Measurements from ENCODE around the gene PLIN3.
A peak's percentile ranks its signal among the peaks of the same experiment; 100 is the strongest.
"Not testable (repeated sequence)": the region's sequence is repeated elsewhere in the genome, so short reads cannot be mapped to it uniquely, and the experiment has no call there.

PLIN3 gene

DNA sequence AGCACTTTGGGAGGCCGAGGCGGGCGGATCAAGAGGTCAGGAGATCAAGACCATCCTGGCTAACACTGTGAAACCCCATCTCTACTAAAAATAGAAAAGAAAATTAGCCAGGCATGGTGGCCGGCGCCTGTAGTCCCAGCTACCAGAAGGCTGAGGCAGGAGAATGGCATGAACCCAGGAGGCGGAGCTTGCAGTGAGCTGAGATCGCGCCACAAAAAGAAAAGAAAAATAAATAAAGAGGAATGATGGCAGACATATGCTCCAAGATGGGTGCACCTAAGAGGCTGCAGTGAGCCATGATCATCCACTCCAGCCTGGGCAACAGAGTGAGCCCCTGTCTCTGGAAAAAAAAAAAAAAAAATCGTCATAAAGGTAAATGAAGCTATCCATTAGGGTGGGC, 21.5 kb downstream of the PLIN3 start:
- DNase-seq (ENCODE audit: low spot score) = not testable (repeated sequence)

DNA sequence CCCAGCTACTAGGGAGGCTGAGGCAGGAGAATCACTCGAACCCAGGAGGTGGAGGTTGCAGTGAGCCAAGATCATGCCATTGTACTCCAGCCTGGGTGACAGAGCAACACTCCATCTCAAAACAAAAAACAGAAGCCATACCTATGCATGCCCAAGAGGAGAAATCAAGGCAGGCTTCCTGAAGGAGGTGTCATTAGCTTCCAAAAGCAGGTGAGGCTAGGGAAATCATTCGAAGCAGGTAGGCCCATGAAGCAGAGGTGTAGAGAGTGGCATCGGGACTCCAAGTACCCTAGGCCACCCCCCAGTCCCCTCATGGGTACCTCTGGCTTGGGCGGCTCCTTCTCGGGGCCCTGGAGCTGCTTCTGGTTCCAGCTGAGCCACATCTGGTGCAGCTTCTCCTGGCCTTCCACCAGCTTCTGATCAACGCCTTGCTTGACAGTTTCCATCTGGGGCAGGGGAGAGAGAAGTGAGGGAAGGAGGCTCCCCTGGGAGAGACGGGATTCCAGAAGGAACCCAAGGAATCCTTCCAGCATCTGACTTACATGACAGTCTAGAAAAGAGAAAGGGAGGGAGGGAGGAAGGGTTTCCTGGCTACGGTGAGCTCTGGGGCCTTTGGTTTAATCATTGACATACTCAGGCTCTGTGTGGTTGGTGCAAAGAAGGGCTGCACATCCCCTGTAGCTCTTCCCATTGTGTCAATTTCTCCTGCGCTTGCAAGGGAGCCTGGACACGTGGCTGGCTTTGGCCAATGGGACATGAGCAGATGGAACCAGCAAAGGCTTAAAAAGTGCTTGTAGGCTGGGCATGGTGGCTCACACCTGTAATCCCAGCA, 22.9 kb downstream of the PLIN3 start:
- no peak for DNase-seq (ENCODE audit: low spot score)

DNA sequence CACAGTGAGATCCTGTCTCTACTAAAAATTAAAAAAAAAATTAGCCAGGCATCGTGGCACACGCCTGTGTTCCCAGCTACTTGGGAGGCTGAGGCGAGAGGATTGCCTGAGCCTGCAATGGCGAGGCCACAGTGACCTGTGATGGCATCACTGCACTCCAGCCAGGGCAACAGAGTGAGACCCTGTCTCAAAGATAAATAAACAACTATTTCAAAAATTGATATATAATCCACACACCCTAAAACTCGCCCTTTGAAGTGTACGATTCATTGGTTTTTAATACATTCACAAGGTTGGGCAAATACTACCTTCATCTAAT, 23.9 kb downstream of the PLIN3 start:
- DNase-seq (ENCODE audit: low spot score) = no peak

DNA sequence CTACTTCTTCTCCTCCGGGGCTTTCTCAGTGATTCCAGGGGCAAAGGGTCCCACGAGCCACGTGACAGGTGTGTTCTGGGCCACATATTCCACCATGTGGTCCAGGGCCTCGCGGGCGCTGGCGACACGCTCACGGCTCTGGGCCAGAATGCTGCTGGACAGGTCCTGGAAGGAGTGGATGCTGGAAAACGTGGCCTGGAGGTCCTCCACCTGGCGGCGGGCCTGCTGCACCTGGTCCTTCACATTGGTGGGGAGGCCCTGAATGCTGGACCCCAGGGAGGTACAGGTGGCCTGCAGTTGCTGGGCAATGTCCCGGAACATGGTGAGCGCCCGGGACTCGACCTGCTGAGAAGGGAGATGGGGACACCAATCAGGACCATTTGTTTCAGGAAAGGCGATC, 28.3 kb downstream of the PLIN3 start:
- DNase-seq (ENCODE audit: low spot score) = no peak

DNA sequence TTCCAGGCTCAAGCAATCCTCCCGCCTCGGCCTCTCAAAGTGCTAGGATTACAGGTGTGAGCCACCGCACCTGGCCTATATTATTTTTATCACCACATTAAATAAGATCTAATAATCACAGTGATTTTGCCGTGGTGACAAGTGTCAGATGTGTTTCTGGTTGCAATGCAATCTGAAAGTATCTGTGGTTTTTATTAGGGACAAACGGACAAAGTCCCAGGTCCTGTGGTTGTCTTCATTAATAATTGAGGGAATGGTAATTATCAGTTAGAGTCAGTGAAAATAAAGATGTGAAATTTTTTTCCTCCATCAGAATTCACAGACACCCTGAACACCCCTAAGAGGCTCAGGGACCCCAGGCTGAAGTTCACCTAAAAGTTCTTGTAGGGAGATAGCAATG, 34.7 kb downstream of the PLIN3 start:
- no peak for DNase-seq (ENCODE audit: low spot score)

DNA sequence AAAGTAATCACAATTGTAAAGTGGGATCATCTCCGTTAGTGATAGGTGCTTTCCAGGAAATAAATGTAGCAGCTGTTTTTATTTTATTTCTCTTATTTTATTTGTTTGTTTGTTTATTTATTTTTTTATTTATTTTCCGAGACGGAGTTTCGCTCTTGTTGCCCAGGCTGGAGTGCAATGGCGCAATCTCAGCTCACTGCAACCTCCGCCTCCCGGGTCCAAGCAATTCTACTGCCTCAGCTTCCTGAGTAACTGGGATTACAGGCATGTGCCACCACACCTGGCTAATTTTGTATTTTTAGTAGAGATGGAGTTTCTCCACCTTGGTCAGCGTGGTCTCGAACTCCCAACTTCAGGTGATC, 35.5 kb downstream of the PLIN3 start:
- not testable (repeated sequence) for DNase-seq (ENCODE audit: low spot score)

DNA sequence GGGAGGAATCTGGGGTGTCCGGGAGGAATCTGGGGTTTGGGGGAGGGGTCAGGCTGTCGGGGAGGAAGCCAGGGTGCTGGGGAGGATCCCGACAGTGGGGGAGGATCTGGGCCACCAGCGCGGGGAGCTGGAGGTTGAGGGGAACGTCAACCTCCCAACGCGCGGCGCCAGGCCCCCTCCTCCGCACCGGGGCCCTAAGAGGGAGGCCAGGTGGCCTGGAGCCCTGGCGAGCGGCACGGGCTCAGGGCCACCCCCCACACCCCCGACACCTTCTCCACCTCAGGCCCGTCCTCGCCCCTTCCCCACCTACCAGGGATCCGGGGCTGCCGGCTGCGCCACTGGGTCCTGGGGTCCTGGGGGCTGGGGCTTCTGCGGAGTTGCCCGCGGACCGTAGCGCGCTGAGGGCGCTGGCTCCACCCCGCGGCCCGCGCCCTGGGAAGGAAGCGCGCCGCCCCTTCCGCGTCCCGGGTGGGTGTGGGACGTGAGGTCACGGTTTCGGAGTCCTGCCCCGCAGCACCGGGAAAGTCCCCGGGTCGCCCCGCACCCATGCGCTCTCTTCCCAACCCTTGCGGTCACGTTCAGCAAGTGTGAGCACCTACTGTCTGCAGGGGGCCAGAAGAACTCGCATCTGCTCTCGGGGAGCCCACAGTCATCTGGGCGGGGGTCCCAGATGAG, 36.0 kb downstream of the PLIN3 start, which contains the start of gene TICAM1:
Gene TICAM1, minus strand, starts transcription at position 409 of the 675 bp plus-strand sequence. CDS start 13,335 bp downstream, outside the sequence.
- no peak for DNase-seq (ENCODE audit: low spot score)

DNA sequence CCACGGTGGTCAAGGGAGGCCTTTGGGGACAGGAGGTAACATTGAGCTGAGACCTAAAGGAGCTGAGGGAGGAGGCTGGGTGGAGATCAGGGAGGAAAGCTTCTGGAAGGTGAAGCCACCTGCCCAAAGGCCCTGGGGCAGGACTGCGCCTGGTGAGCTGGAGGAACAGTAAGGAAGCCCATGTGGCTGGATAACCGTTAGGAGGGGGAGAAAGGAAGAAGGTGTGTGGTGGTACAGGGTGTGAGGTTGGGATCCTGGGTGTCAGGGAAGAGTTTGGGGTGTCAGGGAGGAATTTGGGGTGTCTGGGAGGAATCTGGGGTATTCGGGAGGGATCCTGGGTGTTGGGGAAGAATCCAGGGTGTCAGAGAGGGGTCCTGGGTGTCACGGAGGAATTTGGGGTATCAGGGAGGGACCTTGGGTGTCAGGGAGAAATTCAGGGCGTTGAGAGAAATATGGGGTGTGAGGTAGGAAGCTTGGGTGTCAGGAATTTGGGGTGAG, 36.6 kb downstream of the PLIN3 start:
- no peak for DNase-seq (ENCODE audit: low spot score)

DNA sequence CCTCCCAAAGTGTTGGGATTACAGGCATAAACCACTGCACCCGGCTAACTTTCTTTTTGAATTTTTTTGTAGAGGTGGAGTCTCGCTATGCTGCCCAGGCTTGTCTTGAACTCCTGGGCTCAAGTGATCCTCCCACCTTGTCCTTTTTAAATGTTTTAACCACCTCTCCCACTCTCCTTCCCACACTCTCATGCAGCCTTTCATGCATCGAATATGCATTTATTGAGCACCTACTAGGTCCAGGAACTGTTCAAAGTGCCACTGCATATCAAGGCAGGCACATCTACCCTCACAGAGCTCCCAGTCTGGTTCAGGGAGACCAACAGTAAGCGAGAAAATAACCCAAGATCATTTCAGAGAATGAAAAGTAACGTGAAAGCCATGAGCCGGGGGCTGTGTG, 37.1 kb downstream of the PLIN3 start:
- no peak for DNase-seq (ENCODE audit: low spot score)

DNA sequence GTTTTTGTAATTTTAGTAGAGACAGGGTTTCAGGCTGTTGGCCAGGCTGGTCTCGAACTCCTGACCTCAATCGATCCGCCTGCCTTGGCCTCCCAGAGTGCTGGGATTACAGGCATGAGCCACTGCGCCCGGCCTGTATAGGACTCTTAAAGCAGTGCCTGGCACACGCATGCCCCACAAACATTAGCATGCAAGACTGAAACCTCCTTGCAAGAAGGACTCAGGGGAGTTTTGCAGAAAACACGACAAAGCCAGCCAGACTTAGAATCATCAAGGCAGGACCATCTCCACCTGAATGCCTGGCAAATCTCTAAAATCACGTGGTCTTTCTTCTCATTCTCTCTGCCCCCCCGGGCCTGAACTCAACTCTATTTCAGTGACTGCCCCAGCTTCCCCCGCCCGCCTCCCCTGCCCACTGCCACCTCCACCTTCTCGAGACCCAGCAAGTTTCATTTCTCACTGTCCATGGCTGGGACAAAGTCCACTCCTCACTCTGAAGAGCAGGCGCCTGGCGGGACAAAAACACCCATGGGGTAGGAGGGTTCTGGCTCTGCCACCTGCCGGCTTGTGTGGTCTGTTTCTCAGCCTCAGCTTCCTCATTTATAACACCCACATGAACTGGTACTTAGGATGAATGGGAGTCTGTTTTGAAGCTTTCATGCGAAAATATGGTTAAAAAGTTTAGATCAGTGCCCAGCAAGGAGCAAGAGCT, 38.3 kb downstream of the PLIN3 start:
- DNase-seq (ENCODE audit: low spot score) = no peak

DNA sequence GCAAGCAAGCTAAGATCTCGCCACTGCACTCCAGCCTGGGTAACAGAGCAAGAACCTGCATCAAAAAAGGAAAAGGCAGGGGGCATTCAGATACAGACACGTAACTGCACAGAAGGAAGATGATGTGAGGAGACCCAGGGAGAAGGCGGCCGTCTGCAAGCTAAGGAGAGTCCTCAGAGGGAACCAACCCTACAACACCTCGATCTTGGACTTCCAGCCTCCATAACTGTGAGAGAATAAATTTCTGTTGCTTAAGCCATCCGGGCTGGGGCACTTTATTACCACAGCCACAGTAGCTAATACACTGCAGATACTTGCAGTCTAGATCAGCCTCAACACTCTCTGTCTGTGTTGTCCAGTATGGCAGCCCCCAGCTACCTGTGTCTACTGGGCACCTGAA, 43.9 kb downstream of the PLIN3 start:
- DNase-seq (ENCODE audit: low spot score) = no peak

DNA sequence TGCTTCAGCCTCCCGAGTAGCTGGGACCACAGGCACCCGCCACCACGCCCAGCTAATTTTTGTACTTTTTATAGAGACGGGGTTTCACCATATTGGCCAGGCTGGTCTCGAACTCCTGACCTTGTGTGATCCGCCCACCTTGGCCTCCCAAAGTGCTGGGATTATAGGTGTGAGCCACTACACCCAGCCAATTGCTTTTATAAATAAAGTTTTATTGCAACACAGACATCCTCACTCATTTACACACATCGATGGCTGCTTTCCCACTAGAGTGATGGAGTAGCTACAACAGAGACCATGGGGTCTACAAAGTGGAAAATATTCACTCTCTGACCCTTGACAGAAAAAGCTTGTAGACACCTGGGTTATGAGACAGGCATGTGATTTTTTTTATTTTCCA, 45.1 kb downstream of the PLIN3 start:
- DNase-seq (ENCODE audit: low spot score) = not testable (repeated sequence)

DNA sequence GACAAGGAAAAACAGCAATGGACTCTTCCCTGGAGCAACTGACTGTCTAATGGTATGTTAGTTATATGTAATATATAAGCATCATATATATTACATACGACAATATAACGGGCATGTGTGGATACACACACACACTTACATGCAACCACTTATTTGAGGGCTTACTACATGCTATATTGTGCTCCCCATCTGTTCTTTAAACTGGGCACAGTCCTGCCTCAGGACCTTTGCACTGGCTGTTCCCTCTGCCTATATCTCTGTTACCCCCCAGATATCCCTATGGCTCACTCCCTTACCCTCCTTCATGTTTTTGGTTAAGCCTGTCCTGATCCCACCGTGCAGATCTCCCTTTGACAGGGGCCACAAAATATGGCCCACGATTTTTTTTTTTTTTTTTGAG, 46.2 kb downstream of the PLIN3 start:
- DNase-seq (ENCODE audit: low spot score) = no peak

DNA sequence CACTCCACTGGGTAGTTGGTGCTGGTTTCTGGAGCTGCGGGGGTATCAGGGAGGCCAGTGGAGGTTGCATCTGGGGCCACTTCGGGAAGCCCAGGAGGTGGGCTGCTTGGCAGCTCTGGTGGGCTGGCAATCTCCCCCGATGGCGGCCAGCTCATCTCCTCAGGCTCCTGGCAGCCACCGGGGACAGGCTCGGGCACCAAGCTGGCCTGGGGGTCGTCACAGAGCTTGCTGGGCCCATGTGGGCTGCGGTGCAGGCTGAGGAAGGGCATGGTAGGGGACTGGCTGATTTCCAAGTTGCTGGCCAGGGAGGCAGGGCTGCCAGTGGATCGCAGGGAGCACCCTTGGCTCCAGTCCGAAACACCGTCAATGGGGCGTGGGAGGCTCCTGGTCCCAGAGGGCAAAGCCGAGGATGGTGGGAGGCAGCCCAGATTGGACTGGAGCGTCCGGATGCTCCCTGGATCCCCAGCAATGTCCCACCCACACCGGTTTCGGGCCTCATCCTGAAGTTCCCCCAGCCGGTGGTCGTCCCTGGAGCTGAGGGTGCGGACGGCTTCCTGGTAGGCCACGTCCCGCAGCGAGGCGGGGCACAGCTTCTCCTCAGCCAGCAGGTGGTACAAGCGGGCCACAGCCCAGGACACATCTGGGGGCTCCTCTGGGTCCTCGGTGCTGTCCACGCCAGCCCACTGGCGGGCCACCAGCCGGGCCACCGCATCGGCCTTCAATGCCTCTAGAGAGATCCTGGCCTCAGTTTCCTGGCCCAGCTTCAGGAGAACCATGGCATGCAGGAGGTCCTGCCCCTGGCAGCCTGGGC, 49.8 kb downstream of the PLIN3 start:
- DNase-seq (ENCODE audit: low spot score) = no peak

DNA sequence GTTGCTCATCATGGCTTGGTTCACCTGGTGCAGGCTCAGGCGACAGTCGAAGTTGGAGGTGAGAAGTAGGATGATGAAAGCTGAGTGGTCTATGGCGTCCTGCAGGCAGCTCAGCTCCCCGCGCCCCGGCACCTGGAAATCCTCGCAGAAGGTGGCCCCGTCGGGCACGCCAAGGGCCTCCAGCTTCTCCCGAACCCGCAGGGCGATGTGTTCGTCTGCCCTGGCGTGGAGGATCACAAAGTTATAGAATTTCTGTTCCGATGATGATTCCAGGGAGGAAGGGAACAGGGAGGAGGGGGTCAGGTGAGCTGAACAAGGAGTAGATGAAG, 50.6 kb downstream of the PLIN3 start:
- DNase-seq (ENCODE audit: low spot score) = no peak

DNA sequence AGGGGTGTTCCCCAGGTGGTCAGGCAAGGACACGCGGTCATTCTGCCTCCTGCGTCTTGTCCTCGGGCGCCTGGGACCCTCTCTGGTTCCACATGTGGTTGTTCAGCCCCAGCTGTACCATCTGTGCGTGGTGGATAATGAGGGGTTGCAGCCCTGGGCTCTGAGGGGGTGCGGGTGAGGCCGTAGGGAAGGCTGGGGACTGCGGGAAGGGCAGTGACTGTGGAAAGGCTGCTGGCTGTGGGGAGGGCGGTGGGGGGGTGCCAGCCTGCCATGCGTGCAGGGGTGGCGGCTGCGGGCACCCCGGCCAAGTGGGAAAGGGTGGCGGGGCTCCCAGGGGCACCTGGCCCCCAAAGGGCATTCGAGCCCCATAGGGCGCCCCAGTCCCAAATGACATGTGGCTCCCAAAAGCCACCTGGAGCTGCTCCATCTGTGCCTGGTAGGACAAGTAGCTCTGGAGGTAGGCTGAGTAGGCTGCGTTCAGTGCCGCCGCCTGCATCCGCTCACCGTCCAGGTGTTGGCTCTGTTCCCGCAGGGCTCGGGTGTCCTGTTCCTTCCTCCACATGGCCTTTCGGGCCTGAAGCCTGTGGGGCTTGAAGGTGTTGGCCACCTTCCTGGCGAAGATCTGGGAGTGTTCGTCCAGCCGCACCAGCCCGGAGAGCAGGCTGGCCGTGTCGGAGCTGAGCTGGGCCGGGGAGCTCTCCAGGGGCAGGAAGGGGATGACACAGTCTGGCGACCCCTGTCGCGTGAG, 51.1 kb downstream of the PLIN3 start:
- no peak for DNase-seq (ENCODE audit: low spot score)

DNA sequence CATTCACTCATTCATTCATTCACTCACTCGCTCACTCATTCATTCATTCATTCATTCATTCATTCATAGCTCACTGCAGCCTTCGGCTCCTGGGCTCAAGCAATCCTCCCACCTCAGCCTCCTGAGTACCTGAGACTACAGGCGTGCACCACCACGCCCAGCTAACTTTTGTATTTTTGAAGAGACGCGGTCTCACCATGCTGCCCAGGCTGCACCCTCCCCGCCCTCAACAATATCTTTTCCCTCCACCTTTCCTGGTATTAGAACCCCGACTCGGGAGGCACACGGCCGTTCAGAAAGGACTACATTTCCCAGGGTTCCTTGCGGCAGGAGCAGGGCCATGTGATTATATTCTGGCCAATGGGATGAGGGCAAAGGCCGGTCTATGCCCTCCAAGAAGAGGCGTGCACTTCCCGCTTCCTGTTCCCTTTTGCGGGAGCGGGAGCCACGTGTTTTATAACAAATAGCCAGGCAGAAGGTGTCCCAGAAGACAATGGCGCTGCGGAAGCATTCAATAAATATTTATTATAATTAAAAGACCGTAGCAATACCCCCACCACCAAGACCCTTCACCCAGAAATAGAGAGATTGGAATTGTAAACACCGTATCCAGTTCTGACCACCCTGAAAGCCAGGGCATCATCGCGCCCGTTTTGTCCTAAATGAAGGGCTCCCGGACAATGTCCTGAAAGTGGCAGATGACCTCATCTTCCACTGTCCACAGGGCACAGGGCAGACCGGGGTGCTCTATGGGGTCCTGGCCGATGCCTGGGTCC, 51.9 kb downstream of the PLIN3 start:
- peak; percentile 92 for DNase-seq (ENCODE audit: low spot score)

DNA sequence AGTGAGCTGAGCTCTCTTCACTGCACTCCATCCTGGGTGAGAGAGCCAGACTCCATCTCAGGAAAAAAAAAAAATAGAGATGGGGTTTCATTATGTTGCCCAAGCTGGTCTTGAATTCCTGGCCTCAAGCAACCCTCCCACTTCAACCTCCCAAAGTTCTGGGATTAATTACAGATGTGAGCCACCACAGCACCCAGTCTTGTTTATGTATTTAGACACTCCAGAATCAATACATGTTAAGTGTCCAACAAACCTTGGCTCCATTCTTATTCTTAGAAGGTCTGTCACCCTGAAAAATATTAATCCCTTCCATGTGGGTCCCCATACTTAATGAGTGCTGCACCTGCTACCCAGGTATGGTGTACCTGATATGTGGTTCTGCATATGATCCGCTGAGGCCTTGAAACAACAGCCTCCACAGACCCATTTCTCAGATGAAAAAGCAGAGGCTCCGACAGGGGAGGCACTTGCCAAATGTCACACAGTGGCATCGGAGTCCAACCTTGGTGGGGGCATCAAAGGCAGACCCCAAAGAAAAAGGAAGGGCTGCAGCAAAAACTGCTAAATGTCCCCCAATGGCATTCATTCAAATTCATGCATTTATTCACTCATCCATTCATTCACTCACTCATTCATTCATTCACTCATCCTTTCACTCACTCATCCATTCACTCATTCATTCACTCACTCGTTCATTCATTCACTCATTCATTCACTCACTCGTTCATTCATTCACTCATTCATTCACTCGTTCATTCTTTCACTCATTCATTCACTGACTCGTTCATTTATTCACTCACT, 52.6 kb downstream of the PLIN3 start:
- no peak for DNase-seq (ENCODE audit: low spot score)

DNA sequence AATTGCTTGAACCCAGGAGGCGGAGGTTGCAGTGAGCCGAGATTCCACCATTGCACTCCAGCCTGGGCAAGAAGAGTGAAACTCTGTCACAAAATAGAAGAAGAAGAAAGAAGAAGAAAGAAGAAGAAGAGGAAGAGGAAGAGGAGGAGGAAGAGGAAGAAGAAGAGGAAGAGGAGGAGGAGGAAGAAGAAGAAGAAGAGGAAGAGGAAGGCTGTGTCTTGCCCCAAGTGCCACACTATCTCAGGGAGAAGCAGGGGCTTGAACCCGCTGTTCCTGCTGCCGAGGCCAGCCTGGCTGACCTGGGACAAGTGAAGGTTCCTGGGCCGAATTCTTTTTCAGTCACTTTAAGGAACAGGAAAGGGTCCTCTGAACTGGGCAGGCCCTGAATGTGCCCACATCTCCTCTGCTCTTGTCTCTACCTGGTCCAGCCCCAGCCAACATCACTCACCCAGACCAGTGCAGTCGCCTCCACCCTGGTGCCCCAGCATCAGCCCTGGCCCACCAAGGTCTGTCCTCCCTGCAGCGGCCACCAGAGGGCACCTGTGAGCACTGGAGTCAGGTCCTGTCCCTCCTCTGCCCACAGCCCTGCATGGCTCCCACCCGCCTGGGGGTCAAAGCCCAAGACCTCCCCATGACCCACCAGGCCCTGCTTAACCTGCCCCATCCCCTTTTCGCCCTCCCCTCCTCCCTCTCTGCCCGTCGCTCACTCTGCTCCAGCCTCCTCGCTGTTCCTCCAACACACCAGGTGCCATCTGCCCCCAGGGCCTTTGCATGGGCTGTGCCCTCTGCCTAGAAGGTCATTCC, 55.9 kb downstream of the PLIN3 start:
- no peak for DNase-seq (ENCODE audit: low spot score)
